Stomach (tissue), 19 donors: Measurements from ENCODE around the gene RASA3. TPM values are rescaled to one million over a fixed set of nuclear protein-coding genes. Genes with fewer than 3 reads are reported as not detected.
A peak's percentile ranks its signal among the peaks of the same experiment; 100 is the strongest.
"Not testable (repeated sequence)": the region's sequence is repeated elsewhere in the genome, so short reads cannot be mapped to it uniquely, and the experiment has no call there.

Experiments
- DNase-seq, 2 donors: peaks; one replicate each; pipeline versions ENCODE4 v3.0.0 to v3.0.0-alpha.2; 2013 to 2019
- H3K27ac ChIP-seq, 5 donors: fragments of 200-600 bp in 4 of 5; sonication (generic) in 4 of 5; one replicate each; pipeline ENCODE4 v1.5.1; 2013 to 2019; ENCODE audit warnings: mild to moderate bottlenecking in 1 of 5, moderate library complexity in 1 of 5
- H3K27me3 ChIP-seq, 3 donors: fragments of 200-600 bp; sonication (generic); one replicate each; pipeline ENCODE4 v1.5.1; 2017 to 2019; ENCODE audit warnings: mixed run types in 1 of 3
- H3K36me3 ChIP-seq, 4 donors: fragments of 200-600 bp; sonication (generic); 1 replicate in 3 of 4; 2 replicates in 1 of 4; pipeline ENCODE4 v1.5.1; 2016 to 2019
- H3K4me1 ChIP-seq, 4 donors: fragments of 200-600 bp; sonication (generic); one replicate each; pipeline ENCODE4 v1.5.1; 2016 to 2019
- H3K4me3 ChIP-seq, 4 donors: fragments of 200-600 bp; sonication (generic) in 3 of 4; one replicate each; pipeline ENCODE4 v1.5.1; 2016 to 2019; ENCODE audit warnings: mild to moderate bottlenecking in 1 of 4
- H3K9me3 ChIP-seq, 4 donors: fragments of 200-600 bp; sonication (generic); one replicate each; pipeline ENCODE4 v1.5.1; 2016 to 2019
- EP300 ChIP-seq: sonication (generic); formaldehyde crosslinking; IDR thresholded peaks from one replicate; pipeline ENCODE4 v1.6.1; 2017; ENCODE audit warnings: antibody characterized with exemption
- POLR2A ChIP-seq, 4 donors: fragments of 450-650 bp; IDR thresholded peaks; one replicate each; pipeline ENCODE4 v1.6.1; 2016; ENCODE audit warnings: antibody characterized with exemption in 4 of 4, control low read depth in 2 of 4, mild to moderate bottlenecking in 1 of 4, moderate library complexity in 1 of 4
- POLR2AphosphoS5 ChIP-seq, 3 donors: sonication (generic); formaldehyde crosslinking; IDR thresholded peaks; one replicate each; pipeline ENCODE4 v1.6.1; 2016; ENCODE audit warnings: antibody characterized with exemption in 3 of 3
- WGBS, 5 donors: extraction: QIAGEN DNeasy Blood & Tissue Kit in 3 of 5; methylation state at CpG; one replicate each; pipeline versions ENCODE4 v1.1.5 to v1.1.7; 2013 to 2018; 5-methylcytosine and 5-hydroxymethylcytosine counted together
- intact Hi-C: fragments of 100-400 bp; cut with DNase I; formaldehyde crosslinking; loops from one replicate; pipeline ENCODE4 v1.15.1; 2023; ENCODE audit warnings: low total_unique reads
- long read RNA-seq, 10 donors: transcript quantifications; one replicate each; lab custom pipeline, GENCODE V29; 2026
- polyA plus RNA-seq, 3 donors: library from polyadenylated mRNA; stranded (reverse); fragments of 200-250 nt; gene quantifications; one replicate each; pipeline ENCODE4 v1.2.3, GENCODE V29; 2013
- total RNA-seq, 5 donors: library from RNA; depleted of rRNA; stranded (reverse); fragments of >200 nt; gene quantifications; one replicate each; pipeline versions ENCODE4 v1.1.0 to v1.2.3, GENCODE V29; 2014 to 2016
- TF ChIP-seq, protein P1 (sequence below), 7 experiments: fragments of 450-650 bp in 4 of 7; fragments of 200-600 bp in 3 of 7; sonication (generic) in 3 of 7; IDR thresholded peaks; one replicate each; pipeline ENCODE4 v1.5.1; 2016 to 2019; ENCODE audit warnings: antibody characterized with exemption in 7 of 7, control low read depth in 2 of 7, mild to moderate bottlenecking in 1 of 7
- donor health status: healthy with polysubstance abuse.
- donor health status: Bipolar disorder and iron deficiency.
- donor health status: healthy.

RASA3 gene, protein sequence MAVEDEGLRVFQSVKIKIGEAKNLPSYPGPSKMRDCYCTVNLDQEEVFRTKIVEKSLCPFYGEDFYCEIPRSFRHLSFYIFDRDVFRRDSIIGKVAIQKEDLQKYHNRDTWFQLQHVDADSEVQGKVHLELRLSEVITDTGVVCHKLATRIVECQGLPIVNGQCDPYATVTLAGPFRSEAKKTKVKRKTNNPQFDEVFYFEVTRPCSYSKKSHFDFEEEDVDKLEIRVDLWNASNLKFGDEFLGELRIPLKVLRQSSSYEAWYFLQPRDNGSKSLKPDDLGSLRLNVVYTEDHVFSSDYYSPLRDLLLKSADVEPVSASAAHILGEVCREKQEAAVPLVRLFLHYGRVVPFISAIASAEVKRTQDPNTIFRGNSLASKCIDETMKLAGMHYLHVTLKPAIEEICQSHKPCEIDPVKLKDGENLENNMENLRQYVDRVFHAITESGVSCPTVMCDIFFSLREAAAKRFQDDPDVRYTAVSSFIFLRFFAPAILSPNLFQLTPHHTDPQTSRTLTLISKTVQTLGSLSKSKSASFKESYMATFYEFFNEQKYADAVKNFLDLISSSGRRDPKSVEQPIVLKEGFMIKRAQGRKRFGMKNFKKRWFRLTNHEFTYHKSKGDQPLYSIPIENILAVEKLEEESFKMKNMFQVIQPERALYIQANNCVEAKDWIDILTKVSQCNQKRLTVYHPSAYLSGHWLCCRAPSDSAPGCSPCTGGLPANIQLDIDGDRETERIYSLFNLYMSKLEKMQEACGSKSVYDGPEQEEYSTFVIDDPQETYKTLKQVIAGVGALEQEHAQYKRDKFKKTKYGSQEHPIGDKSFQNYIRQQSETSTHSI
- total RNA-seq: 10 to 100 TPM in 1 of 5 donors, 1 to 10 TPM in 4; 3.8 to 22.3 (median 6.4) TPM
- polyA plus RNA-seq: 10 to 100 TPM in 2 of 3 donors, 1 to 10 TPM in 1; 3.7 to 11.8 (median 10.9) TPM
- long read RNA-seq, donor 1: 0 reads
- long read RNA-seq, donor 2, full-length matches to known transcripts: 1 of 1 reads
- long read RNA-seq, donor 2, partial matches to known transcripts: 0 of 1 reads
- long read RNA-seq, donor 2, other reads (novel, unspliced or antisense): 0 of 1 reads
- long read RNA-seq, donor 3, full-length matches to known transcripts: 1 of 1 reads
- long read RNA-seq, donor 3, partial matches to known transcripts: 0 of 1 reads
- long read RNA-seq, donor 3, other reads (novel, unspliced or antisense): 0 of 1 reads
- long read RNA-seq, donor 4: 0 reads
- long read RNA-seq, donor 5, full-length matches to known transcripts: 1 of 1 reads
- long read RNA-seq, donor 5, partial matches to known transcripts: 0 of 1 reads
- long read RNA-seq, donor 5, other reads (novel, unspliced or antisense): 0 of 1 reads
- long read RNA-seq, donor 6, full-length matches to known transcripts: 1 of 1 reads
- long read RNA-seq, donor 6, partial matches to known transcripts: 0 of 1 reads
- long read RNA-seq, donor 6, other reads (novel, unspliced or antisense): 0 of 1 reads
- long read RNA-seq, donor 7, full-length matches to known transcripts: 2 of 2 reads
- long read RNA-seq, donor 7, partial matches to known transcripts: 0 of 2 reads
- long read RNA-seq, donor 7, other reads (novel, unspliced or antisense): 0 of 2 reads
- long read RNA-seq, donor 8: 0 reads
- long read RNA-seq, donor 9: 0 reads
- long read RNA-seq, donor 10: 0 reads

DNA sequence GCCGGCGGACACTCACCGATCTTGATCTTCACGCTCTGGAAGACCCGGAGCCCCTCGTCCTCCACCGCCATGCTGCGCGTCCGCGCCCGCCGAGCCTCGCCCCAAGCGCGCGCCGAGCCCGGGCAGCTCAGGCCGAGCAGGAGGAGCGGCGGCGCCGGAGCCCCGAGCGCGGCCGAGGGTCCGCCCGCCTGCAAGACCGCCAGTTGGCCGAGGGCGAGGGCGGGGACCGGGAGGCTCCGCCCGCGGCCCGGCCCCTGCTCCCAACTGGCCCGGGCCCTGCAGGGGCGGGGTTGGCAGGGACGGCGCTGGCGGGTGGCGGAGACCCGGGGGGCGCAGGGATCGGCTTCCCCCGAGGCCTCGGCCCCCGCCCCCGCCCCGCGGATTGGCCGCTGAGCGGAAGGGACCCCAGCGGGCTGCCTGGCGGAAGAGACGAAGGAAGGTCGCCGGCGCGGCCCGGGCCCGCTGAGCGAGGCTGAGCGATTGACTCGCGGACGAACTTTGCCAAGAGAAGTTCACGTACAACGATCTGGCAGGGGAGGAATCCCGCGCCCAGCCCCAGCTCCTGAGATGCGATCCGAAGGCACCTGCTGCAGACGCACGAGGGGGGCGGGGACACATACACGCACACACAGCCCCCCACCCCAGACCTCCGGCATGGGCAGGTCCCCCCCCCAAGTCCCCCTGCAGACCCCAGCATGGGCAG, at the start of gene RASA3:
Gene RASA3, minus strand, starts transcription at position 205 of the 703 bp plus-strand sequence. Its CDS starts 134 bp downstream, at position 71.
- Histone ChIP-seq H3K27ac (peak within 1 kb of the TSS; percentile 70 to 90 (median 86)), H3K4me3 (peak within 1 kb of the TSS; percentile 61 to 95 (median 86)), H3K9me3 (no peaks in the 10 kb centered on the region), H3K36me3 (no peaks in the 10 kb centered on the region), H3K4me1 (peaks cover 36 to 59% (median 51%) of the 10 kb centered on the region in 4 donors), H3K27me3 (peaks cover 0 to 12% (median 0%) of the 10 kb centered on the region in 3 donors)
- peak; percentile 7 to 74 (median 56) for TF ChIP-seq POLR2AphosphoS5 (IDR thresholded peaks at IDR 0.05)
- TF ChIP-seq, protein P1, sequence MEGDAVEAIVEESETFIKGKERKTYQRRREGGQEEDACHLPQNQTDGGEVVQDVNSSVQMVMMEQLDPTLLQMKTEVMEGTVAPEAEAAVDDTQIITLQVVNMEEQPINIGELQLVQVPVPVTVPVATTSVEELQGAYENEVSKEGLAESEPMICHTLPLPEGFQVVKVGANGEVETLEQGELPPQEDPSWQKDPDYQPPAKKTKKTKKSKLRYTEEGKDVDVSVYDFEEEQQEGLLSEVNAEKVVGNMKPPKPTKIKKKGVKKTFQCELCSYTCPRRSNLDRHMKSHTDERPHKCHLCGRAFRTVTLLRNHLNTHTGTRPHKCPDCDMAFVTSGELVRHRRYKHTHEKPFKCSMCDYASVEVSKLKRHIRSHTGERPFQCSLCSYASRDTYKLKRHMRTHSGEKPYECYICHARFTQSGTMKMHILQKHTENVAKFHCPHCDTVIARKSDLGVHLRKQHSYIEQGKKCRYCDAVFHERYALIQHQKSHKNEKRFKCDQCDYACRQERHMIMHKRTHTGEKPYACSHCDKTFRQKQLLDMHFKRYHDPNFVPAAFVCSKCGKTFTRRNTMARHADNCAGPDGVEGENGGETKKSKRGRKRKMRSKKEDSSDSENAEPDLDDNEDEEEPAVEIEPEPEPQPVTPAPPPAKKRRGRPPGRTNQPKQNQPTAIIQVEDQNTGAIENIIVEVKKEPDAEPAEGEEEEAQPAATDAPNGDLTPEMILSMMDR (IDR thresholded peaks at IDR 0.05): no peak
- intact Hi-C loops: no loop called here
- DNase-seq: peak; percentile 82 to 95
- WGBS, 5 donors: 0 to 1% (median 0%) methylated on average over 3 to 81 of the region's 81 CpGs

DNA sequence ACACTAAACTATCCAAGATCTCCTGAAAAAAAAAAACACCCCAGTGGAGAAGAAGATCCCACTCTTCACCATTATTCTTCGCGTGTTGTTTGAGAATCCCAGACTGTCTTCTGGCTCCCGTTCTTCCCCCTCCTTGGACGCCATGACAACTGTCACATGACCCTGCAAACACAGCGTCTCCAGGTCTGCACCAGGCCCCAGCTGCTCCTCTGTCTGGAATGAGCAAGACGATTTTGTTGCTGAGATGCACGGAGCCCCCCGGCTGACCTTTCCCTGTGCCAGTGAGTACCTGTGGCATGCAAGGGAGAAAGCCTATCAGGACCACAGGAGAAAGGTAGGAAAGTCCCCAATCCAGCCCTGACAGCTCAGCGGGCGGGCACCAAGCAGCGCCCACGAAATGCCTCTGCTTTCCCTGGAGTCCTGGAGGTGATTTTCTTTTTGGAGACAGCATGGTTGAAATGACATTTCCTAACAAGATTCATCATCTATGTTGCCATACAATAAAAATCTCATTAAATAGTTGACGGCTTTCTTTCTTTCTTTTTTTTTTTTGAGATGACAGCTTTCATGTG, 46.8 kb upstream of the RASA3 start, which contains the start of gene CFAP97D2:
Gene CFAP97D2, plus strand, starts transcription at position 171 of the 572 bp plus-strand sequence. Its CDS starts 74 bp downstream, at position 245.
- WGBS, 5 donors: 50 to 61% (median 57%) methylated on average over 13 of the region's 13 CpGs
- intact Hi-C loops: no loop called here
- TF ChIP-seq EP300 (no peak), POLR2AphosphoS5 (IDR thresholded peaks at IDR 0.05) (no peak), POLR2A (IDR thresholded peaks at IDR 0.05) (no peak)
- TF ChIP-seq, protein P1 (IDR thresholded peaks at IDR 0.05): no peak

DNA sequence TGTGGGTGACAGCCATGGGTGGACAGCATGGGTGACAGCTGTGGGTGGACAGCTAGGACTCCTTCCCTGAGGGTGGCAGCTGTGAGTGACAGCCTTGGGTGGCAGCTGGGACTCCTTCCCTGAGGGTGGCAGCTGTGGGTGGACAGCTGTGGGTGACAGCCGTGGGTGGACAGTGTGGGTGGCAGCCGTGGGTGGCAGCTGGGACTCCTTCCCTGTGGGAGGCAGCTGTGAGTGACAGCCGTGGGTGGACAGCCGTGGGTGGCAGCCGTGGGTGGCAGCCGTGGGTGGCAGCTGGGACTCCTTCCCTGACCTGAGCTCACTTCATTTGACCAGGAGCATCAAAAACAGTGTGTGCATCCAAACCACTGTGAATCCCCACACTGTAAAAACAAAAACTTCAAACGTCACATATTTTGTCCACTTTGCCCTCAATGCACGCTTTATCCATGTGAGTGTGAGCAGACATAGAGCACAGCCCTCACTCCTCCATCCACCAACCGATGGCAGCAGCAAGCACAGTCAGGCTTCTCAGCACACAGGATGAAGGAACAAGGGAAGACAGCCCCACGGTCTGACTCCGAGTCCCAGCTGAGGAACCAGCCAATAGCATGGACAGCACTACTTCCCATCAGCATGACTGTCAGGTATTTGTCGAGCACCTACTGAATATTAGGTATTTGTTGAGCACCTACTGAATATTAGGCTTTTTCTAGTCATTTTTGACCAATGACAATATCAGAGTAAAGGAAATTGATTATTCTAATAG, 45.0 kb upstream of the RASA3 start:
- Histone ChIP-seq H3K9me3 (peaks cover 0 to 17% (median 15%) of the 10 kb centered on the region in 4 donors), H3K4me1 (no peaks in the 10 kb centered on the region), H3K27ac (no peak overlapping the region), H3K27me3 (peaks cover 0 to 14% (median 0%) of the 10 kb centered on the region in 3 donors), H3K36me3 (no peaks in the 10 kb centered on the region), H3K4me3 (no peak overlapping the region)
- DNase-seq: no peak
- 58 to 69% (median 65%) methylated on average over 12 of the region's 12 CpGs for WGBS, 5 donors
- TF ChIP-seq POLR2A (IDR thresholded peaks at IDR 0.05) (no peak), EP300 (no peak), POLR2AphosphoS5 (IDR thresholded peaks at IDR 0.05) (no peak)
- TF ChIP-seq, protein P1 (IDR thresholded peaks at IDR 0.05): no peak
- intact Hi-C loops: no loop called here

More for the DNA sequence above, 46.8 kb upstream of the RASA3 start, which contains the start of gene CFAP97D2:
- Histone ChIP-seq H3K4me3 (no peak within 1 kb of the TSS), H3K36me3 (no peaks in the 10 kb centered on the region), H3K27ac (no peak within 1 kb of the TSS), H3K9me3 (peaks cover 0 to under 1% (median 0%) of the 10 kb centered on the region in 4 donors), H3K4me1 (no peaks in the 10 kb centered on the region), H3K27me3 (peaks cover 0 to 14% (median 0%) of the 10 kb centered on the region in 3 donors)
- peak in 1 of 2 donors; percentile 43 for DNase-seq

DNA sequence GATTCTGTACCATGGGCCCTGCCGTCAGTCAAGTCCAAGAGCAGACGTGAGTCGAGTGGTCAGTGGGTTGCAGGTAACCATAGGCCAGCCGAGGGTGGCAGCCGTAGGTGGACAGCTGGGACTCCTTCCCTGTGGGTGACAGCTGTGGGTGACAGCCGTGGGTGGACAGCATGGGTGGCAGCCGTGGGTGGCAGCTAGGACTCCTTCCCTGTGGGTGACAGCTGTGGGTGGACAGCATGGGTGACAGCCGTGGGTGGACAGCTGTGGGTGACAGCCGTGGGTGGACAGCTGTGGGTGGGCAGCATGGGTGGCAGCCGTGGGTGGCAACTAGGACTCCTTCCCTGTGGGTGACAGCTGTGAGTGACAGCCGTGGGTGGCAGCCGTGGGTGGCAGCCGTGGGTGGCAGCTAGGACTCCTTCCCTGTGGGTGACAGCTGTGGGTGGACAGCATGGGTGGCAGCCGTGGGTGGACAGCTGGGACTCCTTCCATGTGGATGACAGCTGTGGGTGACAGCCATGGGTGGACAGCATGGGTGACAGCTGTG, 44.0 kb upstream of the RASA3 start:
- intact Hi-C loops, DNase-seq, H3K36me3 ChIP-seq, H3K4me1 ChIP-seq, H3K27ac ChIP-seq, H3K4me3 ChIP-seq: not testable (repeated sequence)
- peaks cover 0 to 14% (median 0%) of the 10 kb centered on the region in 3 donors for H3K27me3 ChIP-seq
- WGBS, 5 donors: 78 to 85% (median 84%) methylated on average over 13 to 14 of the region's 14 CpGs
- H3K9me3 ChIP-seq: peaks cover 0 to 24% (median 16%) of the 10 kb centered on the region in 4 donors
